Bone marrow (tissue), 2 donors: ENCODE results near the gene NLK.

Source experiments
- DNase-seq, 2 donors: peaks; one replicate each; lab custom pipeline; 2025; lab: John Stamatoyannopoulos, UW

Gene NLK

GRCh38 chr17:28040406-28040805, 2.1 kb upstream of the NLK start:
- no peak for DNase-seq

GRCh38 chr17:28041068-28041843, 1.2 kb upstream of the NLK start:
- peak; percentile 89 to 100 for DNase-seq

- no peak for DNase-seq
Observed at GRCh38 chr17:28041844-28042656, 427 bp upstream of the NLK start.

- no peak for DNase-seq
Observed at GRCh38 chr17:28042721-28043291, 329 bp downstream of the NLK start.

- no peak for DNase-seq
Observed at GRCh38 chr17:28043296-28043695, 819 bp downstream of the NLK start.

GRCh38 chr17:28043741-28044140, 1.3 kb downstream of the NLK start:
- DNase-seq, result no peak

- DNase-seq, result no peak
Observed at GRCh38 chr17:28045304-28045703, 2.8 kb downstream of the NLK start.

- no peak for DNase-seq
Observed at GRCh38 chr17:28046034-28046825, 3.8 kb downstream of the NLK start.

- DNase-seq, result no peak
Observed at GRCh38 chr17:28047806-28048205, 5.3 kb downstream of the NLK start.

GRCh38 chr17:28049071-28049470, 6.6 kb downstream of the NLK start:
- DNase-seq, result no peak

GRCh38 chr17:28053044-28053670, 10.7 kb downstream of the NLK start:
- DNase-seq, result no peak

GRCh38 chr17:28053725-28054124, 11.2 kb downstream of the NLK start:
- DNase-seq, result no peak

GRCh38 chr17:28055546-28056275, 13.2 kb downstream of the NLK start:
- DNase-seq, result no peak

- DNase-seq, result no peak
Observed at GRCh38 chr17:28056276-28056620, 13.8 kb downstream of the NLK start.

- peak in 1 of 2 donors; percentile 26 for DNase-seq
Observed at GRCh38 chr17:28057731-28058246, 15.3 kb downstream of the NLK start.

GRCh38 chr17:28059675-28060074, 17.2 kb downstream of the NLK start:
- DNase-seq, result no peak

- DNase-seq, result no peak
Observed at GRCh38 chr17:28065706-28066105, 23.2 kb downstream of the NLK start.

- no peak for DNase-seq
Observed at GRCh38 chr17:28069061-28069460, 26.6 kb downstream of the NLK start.

GRCh38 chr17:28071179-28071578, 28.7 kb downstream of the NLK start:
- DNase-seq, result no peak

GRCh38 chr17:28071891-28072606, 29.6 kb downstream of the NLK start:
- no peak for DNase-seq
